CMK (cell line): ENCODE data around the gene PPFIBP1.

Source experiments
- DNase-seq: peaks from one replicate; pipeline ENCODE4 v3.0.0-alpha.2; 2010; ENCODE audit warnings: low read depth

The PPFIBP1 gene

DNA sequence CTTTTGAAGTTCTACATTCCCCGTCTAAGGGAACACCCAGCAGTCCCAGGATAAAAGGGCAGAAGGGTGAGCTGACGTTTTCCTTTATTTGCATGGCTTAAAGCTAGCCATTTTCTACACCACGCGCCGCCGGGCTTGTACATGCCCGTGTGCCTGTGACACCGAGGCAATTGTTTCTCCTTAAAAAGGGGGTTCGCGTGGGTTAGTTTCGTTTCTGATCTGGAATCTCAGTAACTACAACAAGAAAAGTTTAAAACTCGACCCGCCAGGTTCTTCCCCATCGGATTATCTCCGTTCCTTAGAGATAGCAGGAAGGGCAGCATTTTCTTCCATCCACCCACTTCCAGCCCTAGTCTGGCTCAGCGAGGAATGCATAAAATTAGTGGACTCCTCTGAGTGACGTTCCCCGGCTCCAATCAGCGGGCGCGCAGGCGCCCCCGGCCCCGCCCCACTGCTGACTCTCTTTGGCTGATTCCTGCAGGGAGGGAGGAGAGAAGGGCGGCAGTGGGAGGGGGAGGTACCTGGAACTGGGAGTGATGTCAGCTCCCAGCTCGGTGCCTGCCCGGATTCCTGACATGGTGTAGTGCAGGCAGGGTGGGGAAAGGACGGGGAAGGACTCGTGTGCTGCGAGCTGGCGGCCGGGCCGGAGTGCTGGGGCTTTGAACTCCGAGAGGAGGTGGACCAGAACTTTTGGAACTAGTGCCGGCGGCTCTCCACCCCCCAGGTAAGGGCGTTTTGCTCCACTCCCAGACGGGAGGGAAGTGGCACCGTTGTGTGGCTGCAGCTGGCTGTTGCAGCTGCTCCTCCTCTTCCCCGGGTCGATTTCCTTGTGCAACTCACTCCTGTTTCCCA is at the start of gene PPFIBP1:
Gene PPFIBP1 (plus strand): TSS at position 565 of the 852 bp plus-strand sequence. CDS start 109,191 bp downstream, outside the sequence.
- DNase-seq, result peak; percentile 93

- no peak for DNase-seq
Observed at GRCh38 chr12:27474344-27474743, 49.7 kb upstream of the PPFIBP1 start.

GRCh38 chr12:27477049-27477448 is 47.0 kb upstream of the PPFIBP1 start:
- DNase-seq, result no peak

DNA sequence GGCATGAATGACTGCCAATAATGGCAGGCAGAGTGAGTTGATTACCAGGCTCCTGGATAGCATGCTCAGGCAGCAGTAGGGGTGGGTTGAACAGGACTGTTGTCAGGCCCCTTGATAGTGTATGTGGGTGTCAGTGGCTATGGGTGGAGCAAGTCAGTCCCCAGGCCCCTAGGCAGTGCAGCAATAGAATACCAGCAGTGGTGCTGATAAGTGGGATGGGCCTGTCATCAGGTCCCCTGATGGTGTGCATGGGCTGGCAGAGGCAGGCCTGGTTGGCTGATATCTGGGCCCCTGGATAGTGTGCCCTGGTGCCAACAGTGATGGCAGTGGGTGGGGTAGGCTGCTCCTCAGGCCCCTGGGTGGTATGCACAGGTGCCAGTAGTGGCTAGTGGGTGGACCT is 45.1 kb upstream of the PPFIBP1 start:
- DNase-seq, result no peak

DNA sequence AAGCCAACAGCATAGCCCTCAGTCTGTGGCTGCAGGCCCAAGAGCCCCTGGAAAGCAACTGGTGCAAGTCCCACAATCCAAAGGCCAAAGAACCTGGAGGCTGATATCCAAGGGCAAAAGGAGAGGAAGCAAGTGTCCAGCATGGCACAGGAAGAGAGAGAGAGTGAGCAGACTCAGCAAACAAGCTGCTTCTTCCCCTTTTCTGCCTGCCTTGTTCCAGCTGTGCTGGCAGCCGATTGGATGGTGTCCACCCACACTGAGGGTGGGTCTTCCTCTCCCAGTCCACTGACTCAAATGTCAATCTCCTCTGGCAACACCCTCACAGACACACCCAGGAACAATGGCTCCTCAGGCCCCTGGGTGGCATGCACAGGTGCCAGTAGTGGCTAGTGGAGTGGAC is 44.0 kb upstream of the PPFIBP1 start:
- no peak for DNase-seq

DNA sequence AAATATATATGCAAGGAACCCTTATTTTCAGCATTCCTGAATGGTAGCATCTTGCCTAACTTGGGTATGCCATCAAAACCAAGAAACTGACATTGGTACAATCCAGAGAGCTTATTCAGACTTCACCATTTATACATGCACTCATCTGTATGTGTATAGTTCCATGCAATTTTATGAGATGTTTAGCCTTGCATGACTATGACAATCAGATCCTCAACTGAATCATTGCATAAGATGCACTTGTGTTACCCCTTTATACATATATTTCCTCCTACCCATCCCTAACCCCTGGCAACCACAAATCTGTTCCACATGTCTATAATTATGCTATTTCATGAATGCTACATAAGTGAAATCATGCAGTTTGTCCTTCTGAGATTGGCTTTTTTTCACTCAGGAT is 37.0 kb upstream of the PPFIBP1 start:
- DNase-seq, result no peak

DNA sequence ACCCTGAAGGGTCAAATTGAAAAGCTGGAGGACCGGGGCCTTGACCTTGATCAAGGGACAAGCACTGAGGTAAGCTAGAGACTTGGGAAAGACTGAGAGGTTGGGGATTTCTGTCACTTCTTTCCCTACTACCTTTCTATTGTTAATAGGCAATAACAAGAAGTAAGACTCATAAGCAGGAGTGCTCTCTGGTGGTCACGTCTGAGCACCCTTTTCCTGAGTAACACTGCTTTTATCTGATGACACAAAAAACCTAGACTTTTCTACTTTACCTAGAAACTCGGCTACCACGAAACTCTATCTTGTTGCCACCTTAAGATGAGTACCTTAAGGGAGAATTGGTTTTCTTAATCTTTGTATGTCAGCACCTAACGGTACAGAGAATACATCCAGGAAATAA is 35.5 kb upstream of the PPFIBP1 start:
- DNase-seq, result no peak

DNA sequence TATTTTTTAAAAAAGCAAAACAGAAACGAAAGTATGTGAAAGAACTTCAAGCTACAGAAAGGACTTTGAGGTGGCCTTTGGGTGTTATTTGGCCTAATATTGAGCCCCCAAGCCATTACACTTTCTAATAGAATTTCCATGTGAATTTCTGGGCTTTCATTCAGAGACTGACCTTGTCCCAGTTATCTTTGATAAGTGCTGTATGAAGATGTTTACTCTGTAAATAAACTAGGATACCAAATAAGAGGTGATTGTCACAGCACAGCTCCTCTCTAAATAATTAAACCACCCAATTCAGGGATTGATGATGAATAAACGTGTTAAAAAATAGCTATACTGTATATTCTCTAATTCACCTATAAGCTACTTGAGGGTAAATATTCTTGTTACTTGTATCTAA is 32.8 kb upstream of the PPFIBP1 start:
- DNase-seq, result no peak

- DNase-seq, result no peak
Observed at GRCh38 chr12:27493260-27493940, 30.6 kb upstream of the PPFIBP1 start.

GRCh38 chr12:27497446-27497845 is 26.6 kb upstream of the PPFIBP1 start:
- no peak for DNase-seq

- no peak for DNase-seq
Observed at GRCh38 chr12:27498149-27498548, 25.9 kb upstream of the PPFIBP1 start.

DNA sequence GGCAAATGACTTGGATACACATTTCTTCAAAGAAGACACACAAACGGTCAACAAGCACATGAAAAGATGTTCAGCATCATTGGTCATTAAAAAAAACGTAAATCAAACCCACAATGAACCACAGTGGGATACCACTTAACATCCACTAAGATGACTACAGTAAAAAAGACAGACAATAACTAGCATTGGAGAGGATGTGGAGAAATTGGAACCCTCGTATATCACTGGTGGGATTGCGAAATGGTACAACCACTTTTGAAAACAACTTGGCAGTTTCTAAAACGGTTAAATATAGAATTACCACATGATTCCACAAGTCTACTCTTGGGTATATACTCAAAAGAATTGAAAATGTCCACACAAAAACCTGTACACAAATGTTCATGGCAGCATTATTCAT is 25.2 kb upstream of the PPFIBP1 start:
- DNase-seq, result no peak

DNA sequence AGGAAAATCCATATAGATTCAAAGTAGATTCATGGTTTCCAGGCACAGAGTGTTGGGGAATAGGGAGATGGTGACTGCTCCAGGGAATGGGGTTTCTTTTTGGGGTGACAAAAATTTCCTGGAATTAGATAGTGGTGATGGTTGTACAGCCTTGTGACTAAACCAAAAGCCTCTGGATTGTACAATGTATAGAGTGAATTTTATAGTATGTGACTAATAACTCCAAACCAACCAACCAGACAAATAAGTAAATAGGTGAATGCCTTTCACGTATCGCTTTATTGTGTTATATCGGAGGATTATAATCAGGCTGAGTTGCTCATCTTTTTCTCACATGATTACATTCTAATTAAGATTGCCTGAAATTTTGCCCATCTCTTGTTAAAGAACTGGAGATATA is 24.6 kb upstream of the PPFIBP1 start:
- DNase-seq, result no peak

DNA sequence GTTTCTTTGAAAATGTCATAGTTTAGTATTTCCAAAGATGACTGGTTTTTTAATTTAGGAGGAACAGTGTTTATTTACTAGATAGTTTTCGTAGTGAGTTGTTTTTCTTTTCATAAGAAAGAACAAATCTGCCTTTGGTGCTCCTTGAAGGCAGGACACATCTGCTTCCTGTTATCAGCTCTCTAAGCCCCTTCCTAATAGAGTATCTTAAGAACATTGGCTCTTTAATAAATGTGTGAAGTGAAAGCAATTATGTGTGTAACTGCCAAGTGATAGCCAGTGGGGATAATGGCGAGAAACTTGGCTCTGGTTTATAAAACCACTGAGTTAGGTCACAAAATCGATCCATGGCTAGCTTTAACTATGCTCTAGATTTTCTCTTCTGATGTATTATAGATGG is 23.5 kb upstream of the PPFIBP1 start:
- DNase-seq, result no peak

GRCh38 chr12:27502021-27502435 is 22.0 kb upstream of the PPFIBP1 start:
- DNase-seq, result no peak

- DNase-seq, result no peak
Observed at GRCh38 chr12:27504507-27504906, 19.5 kb upstream of the PPFIBP1 start.

DNA sequence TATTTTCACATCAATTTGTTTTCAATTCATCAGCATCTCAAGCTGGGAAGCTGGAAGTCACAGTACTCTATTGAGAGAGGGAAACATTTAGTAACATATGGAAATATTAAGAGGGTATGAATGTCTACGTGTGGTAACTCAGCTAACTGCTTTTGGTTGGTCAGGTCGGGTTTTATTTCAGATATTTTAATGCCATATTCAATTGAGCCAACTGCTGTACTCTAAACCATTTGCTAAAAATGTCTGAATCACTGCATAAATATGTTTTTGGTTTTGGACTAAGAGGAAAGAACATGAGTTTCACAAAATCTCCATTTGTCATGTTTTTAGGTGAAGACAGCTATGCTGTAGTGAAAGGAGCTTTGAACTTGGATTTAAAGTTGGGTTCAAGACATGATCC is 18.9 kb upstream of the PPFIBP1 start:
- no peak for DNase-seq

GRCh38 chr12:27505761-27506160 is 18.2 kb upstream of the PPFIBP1 start:
- no peak for DNase-seq

DNA sequence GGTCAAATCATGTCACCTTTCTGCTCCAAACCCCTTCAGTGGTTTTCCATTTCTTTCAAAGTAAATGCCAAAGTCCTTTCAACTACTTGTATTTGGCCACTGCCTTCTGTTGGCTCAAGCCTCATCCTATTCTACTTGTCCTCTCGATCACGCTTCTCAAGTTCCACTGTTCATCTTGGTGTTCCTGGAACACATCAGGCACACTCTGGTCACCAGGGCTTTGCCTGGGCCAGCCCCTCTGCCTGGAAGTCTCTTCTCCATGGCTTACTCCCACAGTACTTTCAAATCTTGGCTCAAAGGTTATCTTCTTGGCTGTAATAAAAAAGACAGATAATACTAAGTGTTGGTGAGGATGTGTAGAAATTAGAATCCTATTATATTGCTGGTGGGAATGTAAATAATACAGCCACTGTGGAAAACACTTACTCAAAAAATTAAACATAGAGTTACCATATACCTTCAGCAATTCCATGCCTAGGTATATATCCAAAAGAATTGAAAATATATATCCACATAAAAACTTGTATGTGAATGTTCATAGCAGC is 17.3 kb upstream of the PPFIBP1 start:
- DNase-seq, result no peak

DNA sequence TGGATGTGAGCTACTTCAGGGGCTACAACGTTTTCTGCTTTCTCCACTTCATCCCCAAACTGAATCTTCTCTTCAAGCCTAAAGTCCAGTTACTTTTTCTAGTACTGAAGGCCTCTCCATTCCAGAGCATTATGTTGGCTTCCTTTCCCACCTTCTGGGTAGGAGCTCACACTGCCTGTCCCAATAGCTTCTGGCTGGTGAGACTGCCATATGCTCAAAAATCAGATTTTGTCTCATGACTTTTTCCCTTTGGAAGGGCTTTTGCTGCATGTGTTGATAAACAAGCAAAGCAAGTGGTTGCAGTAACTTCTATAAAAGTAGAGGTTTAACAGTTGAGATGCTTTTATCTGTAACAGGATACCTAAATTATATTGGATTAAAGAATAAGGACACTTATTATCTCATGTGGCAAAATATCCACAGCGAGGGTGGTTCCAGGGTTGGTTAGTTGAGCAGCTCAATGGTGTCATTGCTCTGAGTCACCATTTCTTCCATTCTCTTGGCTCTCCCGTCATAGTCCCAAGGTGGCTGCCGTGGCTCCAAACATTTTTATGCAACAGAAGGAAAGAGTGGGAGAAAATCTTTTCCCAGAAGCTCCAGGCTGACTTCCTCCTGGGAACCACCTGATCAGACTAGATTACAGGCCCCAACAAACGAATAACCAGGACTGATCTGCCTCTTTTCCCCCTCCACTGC is 15.1 kb upstream of the PPFIBP1 start:
- no peak for DNase-seq

- no peak for DNase-seq
Observed at GRCh38 chr12:27511031-27511722, 12.8 kb upstream of the PPFIBP1 start.

DNA sequence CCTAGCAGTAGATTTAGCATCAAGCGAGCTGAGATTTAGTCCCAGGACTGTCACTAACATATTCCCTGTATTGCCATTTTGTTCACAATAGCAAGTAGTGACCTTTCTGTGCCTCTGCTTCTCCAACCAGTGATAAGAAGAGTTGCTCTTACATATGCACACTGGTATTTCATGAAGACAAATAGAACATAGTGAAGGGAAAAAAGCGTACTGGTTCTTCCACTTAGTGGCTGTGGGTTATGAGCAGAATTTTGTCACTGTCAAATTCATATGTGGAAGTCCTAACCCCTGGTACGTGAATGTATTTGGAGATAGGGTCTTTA is 12.3 kb upstream of the PPFIBP1 start:
- DNase-seq, result no peak
